CD4-positive, alpha-beta T cell treated with Interleukin-17A for 1 hour (primary cell): ENCODE results near the gene PACRG.
A peak's percentile ranks its signal among the peaks of the same experiment; 100 is the strongest.

Experiments used
- DNase-seq: peaks from one replicate; pipeline ENCODE4 v3.0.0-alpha.2; 2020

PACRG gene

GRCh38 chr6:163342571-163343539 lies 615.1 kb downstream of the PACRG start:
- DNase-seq = no peak

- no peak for DNase-seq
Observed at GRCh38 chr6:163343609-163344008, 615.8 kb downstream of the PACRG start.

GRCh38 chr6:163344411-163344810 lies 616.6 kb downstream of the PACRG start:
- no peak for DNase-seq

GRCh38 chr6:163345931-163346330 lies 618.2 kb downstream of the PACRG start:
- no peak for DNase-seq

- no peak for DNase-seq
Observed at GRCh38 chr6:163346497-163346961, 618.8 kb downstream of the PACRG start.

GRCh38 chr6:163347021-163347446 lies 619.3 kb downstream of the PACRG start:
- DNase-seq = no peak

GRCh38 chr6:163348789-163349680 lies 621.3 kb downstream of the PACRG start:
- no peak for DNase-seq

GRCh38 chr6:163349696-163350095 lies 621.9 kb downstream of the PACRG start:
- DNase-seq = no peak

- no peak for DNase-seq
Observed at GRCh38 chr6:163351013-163351412, 623.2 kb downstream of the PACRG start.

GRCh38 chr6:163352011-163352685 lies 624.4 kb downstream of the PACRG start:
- DNase-seq = no peak

- no peak for DNase-seq
Observed at GRCh38 chr6:163352966-163353365, 625.2 kb downstream of the PACRG start.

- DNase-seq = no peak
Observed at GRCh38 chr6:163354085-163354484, 626.3 kb downstream of the PACRG start.

GRCh38 chr6:163354761-163355425 lies 627.1 kb downstream of the PACRG start:
- no peak for DNase-seq

- DNase-seq = peak; percentile 14
Observed at GRCh38 chr6:163355426-163355991, 627.7 kb downstream of the PACRG start.

GRCh38 chr6:163356324-163356723 lies 628.5 kb downstream of the PACRG start:
- peak; percentile 10 for DNase-seq

- DNase-seq = no peak
Observed at GRCh38 chr6:163356743-163357142, 629.0 kb downstream of the PACRG start.

- no peak for DNase-seq
Observed at GRCh38 chr6:163364641-163365040, 636.9 kb downstream of the PACRG start.
